Measurements from ENCODE around the gene IVNS1ABP. TPM values are rescaled to one million over a fixed set of nuclear protein-coding genes. Genes with fewer than 3 reads are reported as not detected.
"Not testable (repeated sequence)": the region's sequence is repeated elsewhere in the genome, so short reads cannot be mapped to it uniquely, and the experiment has no call there.

Gene IVNS1ABP
- total RNA-seq, 1 experiment from 2014 or later: 72.4 TPM

DNA sequence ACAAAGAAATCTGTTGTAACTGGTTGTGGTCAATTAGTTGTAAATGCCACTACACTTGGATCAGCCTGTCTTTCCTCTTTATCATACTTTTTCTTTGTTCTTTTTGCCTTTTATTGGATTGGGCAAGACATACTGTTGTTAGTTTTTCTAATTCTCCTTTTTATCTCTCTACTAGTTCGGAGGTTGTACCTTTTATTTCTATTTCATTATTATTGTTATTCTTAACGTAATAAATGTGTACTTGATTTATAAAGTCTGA is 59.2 kb downstream of the IVNS1ABP start:
- TF ChIP-seq, protein P1, sequence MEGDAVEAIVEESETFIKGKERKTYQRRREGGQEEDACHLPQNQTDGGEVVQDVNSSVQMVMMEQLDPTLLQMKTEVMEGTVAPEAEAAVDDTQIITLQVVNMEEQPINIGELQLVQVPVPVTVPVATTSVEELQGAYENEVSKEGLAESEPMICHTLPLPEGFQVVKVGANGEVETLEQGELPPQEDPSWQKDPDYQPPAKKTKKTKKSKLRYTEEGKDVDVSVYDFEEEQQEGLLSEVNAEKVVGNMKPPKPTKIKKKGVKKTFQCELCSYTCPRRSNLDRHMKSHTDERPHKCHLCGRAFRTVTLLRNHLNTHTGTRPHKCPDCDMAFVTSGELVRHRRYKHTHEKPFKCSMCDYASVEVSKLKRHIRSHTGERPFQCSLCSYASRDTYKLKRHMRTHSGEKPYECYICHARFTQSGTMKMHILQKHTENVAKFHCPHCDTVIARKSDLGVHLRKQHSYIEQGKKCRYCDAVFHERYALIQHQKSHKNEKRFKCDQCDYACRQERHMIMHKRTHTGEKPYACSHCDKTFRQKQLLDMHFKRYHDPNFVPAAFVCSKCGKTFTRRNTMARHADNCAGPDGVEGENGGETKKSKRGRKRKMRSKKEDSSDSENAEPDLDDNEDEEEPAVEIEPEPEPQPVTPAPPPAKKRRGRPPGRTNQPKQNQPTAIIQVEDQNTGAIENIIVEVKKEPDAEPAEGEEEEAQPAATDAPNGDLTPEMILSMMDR (IDR thresholded peaks at IDR 0.05; ENCODE audit: insufficient read depth in 1 of 2, low read depth in 1 of 2, low read length in 1 of 2, severe bottlenecking in 1 of 2, unreplicated experiment in 1 of 2): no peak
- Mint-ChIP-seq H3K27me3 (ENCODE audit: insufficient read depth, unreplicated experiment) (no peaks in the 10 kb centered on the region), H3K4me3 (ENCODE audit: unreplicated experiment) (peak overlapping the region; percentile 95), H3K4me1 (ENCODE audit: low read depth, unreplicated experiment) (peaks cover 27% of the 10 kb centered on the region), H3K36me3 (ENCODE audit: insufficient read depth, unreplicated experiment) (peaks cover 5% of the 10 kb centered on the region), H3K9me3 (ENCODE audit: unreplicated experiment) (no peaks in the 10 kb centered on the region), H3K27ac (ENCODE audit: unreplicated experiment) (peak overlapping the region; percentile 99)
- H3K4me1 ChIP-seq: peaks cover 29% of the 10 kb centered on the region
- H3K4me3 ChIP-seq (ENCODE audit: low read depth, low read length): peak overlapping the region; percentile 46
- no peaks in the 10 kb centered on the region for H3K27me3 ChIP-seq (replicated peaks; ENCODE audit: control insufficient read depth, insufficient read depth, low read length)
- no peak for DNase-seq
- no peaks in the 10 kb centered on the region for H3K36me3 ChIP-seq (ENCODE audit: control insufficient read depth, insufficient read depth, low read length)
- BruUV-seq (replicated peaks): no TSS peak
- CTCF ChIA-PET: interaction anchor here (0.6 kb wide), 2 partner anchors 213 to 423 kb away, joined by 3 read pairs; partner anchors contain the start of gene RNF2
- POLR2A ChIA-PET: interaction anchor here (1.3 kb wide), 1 partner anchor 59 kb away, joined by 5 read pairs; the partner anchor contains the start of gene IVNS1ABP
- intact Hi-C loops (cut with micrococcal nuclease; ENCODE audit: unreplicated experiment): no loop called here
- no peaks in the 10 kb centered on the region for H3K9me3 ChIP-seq

DNA sequence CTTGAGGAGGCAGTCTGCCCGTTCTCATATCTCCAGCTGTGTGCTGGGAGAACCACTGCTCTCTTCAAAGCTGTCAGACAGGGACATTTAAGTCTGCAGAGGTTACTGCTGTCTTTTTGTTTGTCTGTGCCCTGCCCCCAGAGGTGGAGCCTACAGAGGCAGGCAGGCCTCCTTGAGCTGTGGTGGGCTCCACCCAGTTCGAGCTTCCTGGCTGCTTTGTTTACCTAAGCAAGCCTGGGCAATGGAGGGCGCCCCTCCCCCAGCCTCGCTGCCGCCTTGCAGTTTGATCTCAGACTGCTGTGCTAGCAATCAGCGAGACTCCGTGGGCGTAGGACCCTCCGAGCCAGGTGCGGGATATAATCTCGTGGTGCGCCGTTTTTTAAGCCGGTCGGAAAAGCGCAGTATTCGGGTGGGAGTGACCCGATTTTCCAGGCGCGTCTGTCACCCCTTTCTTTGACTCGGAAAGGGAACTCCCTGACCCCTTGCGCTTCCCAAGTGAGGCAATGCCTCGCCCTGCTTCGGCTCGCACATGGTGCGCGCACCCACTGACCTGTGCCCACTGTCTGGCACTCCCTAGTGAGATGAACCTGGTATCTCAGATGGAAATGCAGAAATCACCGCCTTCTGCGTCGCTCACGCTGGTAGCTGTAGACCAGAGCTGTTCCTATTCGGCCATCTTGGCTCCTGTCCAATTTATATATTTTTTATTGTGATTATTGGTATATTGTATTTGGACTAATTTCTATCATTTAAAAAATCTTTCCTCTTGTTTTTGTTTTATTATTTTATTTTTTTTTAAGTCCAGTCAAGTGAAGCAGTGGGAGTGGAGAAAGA is 59.7 kb downstream of the IVNS1ABP start:
- Mint-ChIP-seq H3K27ac (ENCODE audit: unreplicated experiment) (peak overlapping the region; percentile 99), H3K4me3 (ENCODE audit: unreplicated experiment) (peak overlapping the region; percentile 95)

DNA sequence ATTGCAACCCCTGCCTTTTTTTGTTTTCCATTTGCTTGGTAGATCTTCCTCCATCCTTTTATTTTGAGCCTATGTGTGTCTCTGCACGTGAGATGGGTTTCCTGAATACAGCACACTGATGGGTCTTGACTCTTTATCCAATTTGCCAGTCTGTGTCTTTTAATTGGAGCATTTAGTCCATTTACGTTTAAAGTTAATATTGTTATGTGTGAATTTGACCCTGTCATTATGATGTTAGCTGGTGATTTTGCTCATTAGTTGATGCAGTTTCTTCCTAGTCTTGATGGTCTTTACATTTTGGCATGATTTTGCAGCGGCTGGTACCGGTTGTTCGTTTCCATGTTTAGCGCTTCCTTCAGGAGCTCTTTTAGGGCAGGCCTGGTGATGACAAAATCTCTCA is 61.4 kb downstream of the IVNS1ABP start:
- H3K4me3 Mint-ChIP-seq (ENCODE audit: unreplicated experiment); intact Hi-C loops (cut with micrococcal nuclease; ENCODE audit: unreplicated experiment); CTCF ChIA-PET; H3K27me3 Mint-ChIP-seq (ENCODE audit: insufficient read depth, unreplicated experiment); BruUV-seq (replicated peaks); H3K27me3 ChIP-seq (replicated peaks; ENCODE audit: control insufficient read depth, insufficient read depth, low read length); H3K27ac Mint-ChIP-seq (ENCODE audit: unreplicated experiment); H3K36me3 Mint-ChIP-seq (ENCODE audit: insufficient read depth, unreplicated experiment); H3K9me3 ChIP-seq; H3K36me3 ChIP-seq (ENCODE audit: control insufficient read depth, insufficient read depth, low read length); H3K9me3 Mint-ChIP-seq (ENCODE audit: unreplicated experiment); DNase-seq; H3K4me3 ChIP-seq (ENCODE audit: low read depth, low read length); POLR2A ChIA-PET: not testable (repeated sequence)
- H3K4me1 ChIP-seq: peaks cover 26% of the 10 kb centered on the region
- peaks cover 21% of the 10 kb centered on the region for H3K4me1 Mint-ChIP-seq (ENCODE audit: low read depth, unreplicated experiment)

More for the DNA sequence above, 59.7 kb downstream of the IVNS1ABP start:
- H3K27me3 ChIP-seq (replicated peaks; ENCODE audit: control insufficient read depth, insufficient read depth, low read length); intact Hi-C loops (cut with micrococcal nuclease; ENCODE audit: unreplicated experiment); H3K27me3 Mint-ChIP-seq (ENCODE audit: insufficient read depth, unreplicated experiment); H3K36me3 ChIP-seq (ENCODE audit: control insufficient read depth, insufficient read depth, low read length); H3K9me3 Mint-ChIP-seq (ENCODE audit: unreplicated experiment); H3K9me3 ChIP-seq; H3K36me3 Mint-ChIP-seq (ENCODE audit: insufficient read depth, unreplicated experiment): not testable (repeated sequence)
- peak; percentile 49 to 65 for DNase-seq
- Histone ChIP-seq H3K4me3 (ENCODE audit: low read depth, low read length) (peak overlapping the region; percentile 46), H3K4me1 (peaks cover 29% of the 10 kb centered on the region)
- POLR2A ChIA-PET: interaction anchor here (1.3 kb wide), 1 partner anchor 60 kb away, joined by 5 read pairs; the partner anchor contains the start of gene IVNS1ABP
- TSS peak; percentile 69 for BruUV-seq (replicated peaks)
- peaks cover 27% of the 10 kb centered on the region for H3K4me1 Mint-ChIP-seq (ENCODE audit: low read depth, unreplicated experiment)
- CTCF ChIA-PET: interaction anchor here (0.6 kb wide), 2 partner anchors 212 to 424 kb away, joined by 3 read pairs; partner anchors contain the start of gene RNF2

DNA sequence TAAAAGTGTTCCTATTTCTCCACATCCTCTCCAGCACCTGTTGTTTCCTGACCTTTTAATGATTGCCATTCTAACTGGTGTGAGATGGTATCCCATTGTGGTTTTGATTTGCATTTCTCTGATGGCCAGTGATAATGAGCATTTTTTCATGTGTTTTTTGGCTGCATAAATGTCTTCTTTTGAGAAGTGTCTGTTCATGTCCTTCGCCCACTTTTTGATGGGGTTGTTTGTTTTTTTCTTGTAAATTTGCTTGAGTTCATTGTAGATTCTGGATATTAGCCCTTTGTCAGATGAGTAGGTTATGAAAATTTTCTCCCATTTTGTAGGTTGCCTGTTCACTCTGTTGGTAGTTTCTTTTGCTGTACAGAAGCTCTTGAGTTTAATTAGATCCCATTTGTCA is 64.6 kb downstream of the IVNS1ABP start:
- H3K36me3 Mint-ChIP-seq (ENCODE audit: insufficient read depth, unreplicated experiment); H3K4me1 Mint-ChIP-seq (ENCODE audit: low read depth, unreplicated experiment); H3K36me3 ChIP-seq (ENCODE audit: control insufficient read depth, insufficient read depth, low read length); H3K27me3 Mint-ChIP-seq (ENCODE audit: insufficient read depth, unreplicated experiment); CTCF ChIA-PET; POLR2A ChIA-PET; H3K27me3 ChIP-seq (replicated peaks; ENCODE audit: control insufficient read depth, insufficient read depth, low read length); H3K4me3 Mint-ChIP-seq (ENCODE audit: unreplicated experiment); H3K4me3 ChIP-seq (ENCODE audit: low read depth, low read length); H3K4me1 ChIP-seq; DNase-seq; intact Hi-C loops (cut with micrococcal nuclease; ENCODE audit: unreplicated experiment); H3K27ac Mint-ChIP-seq (ENCODE audit: unreplicated experiment); H3K9me3 ChIP-seq; BruUV-seq (replicated peaks); H3K9me3 Mint-ChIP-seq (ENCODE audit: unreplicated experiment): not testable (repeated sequence)

DNA sequence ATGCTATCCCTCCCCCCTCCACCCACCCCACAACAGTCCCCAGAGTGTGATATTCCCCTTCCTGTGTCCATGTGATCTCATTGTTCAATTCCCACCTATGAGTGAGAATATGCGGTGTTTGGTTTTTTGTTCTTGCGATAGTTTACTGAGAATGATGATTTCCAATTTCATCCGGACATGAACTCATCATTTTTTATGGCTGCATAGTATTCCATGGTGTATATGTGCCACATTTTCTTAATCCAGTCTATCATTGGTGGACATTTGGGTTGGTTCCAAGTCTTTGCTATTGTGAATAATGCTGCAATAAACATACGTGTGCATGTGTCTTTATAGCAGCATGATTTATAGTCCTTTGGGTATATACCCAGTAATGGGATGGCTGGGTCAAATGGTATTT is 65.1 kb downstream of the IVNS1ABP start:
- not testable (repeated sequence) for H3K27ac Mint-ChIP-seq (ENCODE audit: unreplicated experiment)

More for the DNA sequence above, 65.1 kb downstream of the IVNS1ABP start:
- H3K4me3 ChIP-seq (ENCODE audit: low read depth, low read length); H3K36me3 Mint-ChIP-seq (ENCODE audit: insufficient read depth, unreplicated experiment); CTCF ChIA-PET; POLR2A ChIA-PET; H3K4me3 Mint-ChIP-seq (ENCODE audit: unreplicated experiment); H3K4me1 Mint-ChIP-seq (ENCODE audit: low read depth, unreplicated experiment); H3K27me3 Mint-ChIP-seq (ENCODE audit: insufficient read depth, unreplicated experiment); H3K4me1 ChIP-seq; BruUV-seq (replicated peaks); H3K9me3 ChIP-seq; H3K9me3 Mint-ChIP-seq (ENCODE audit: unreplicated experiment); H3K27me3 ChIP-seq (replicated peaks; ENCODE audit: control insufficient read depth, insufficient read depth, low read length); H3K36me3 ChIP-seq (ENCODE audit: control insufficient read depth, insufficient read depth, low read length); intact Hi-C loops (cut with micrococcal nuclease; ENCODE audit: unreplicated experiment); DNase-seq: not testable (repeated sequence)

Measured in Caco-2 (cell line).